H1 (cell line): Measurements from ENCODE around the gene GNAS. TPM values are rescaled to one million over a fixed set of nuclear protein-coding genes. Genes with fewer than 3 reads are reported as not detected.

Source experiments
- CTCF ChIA-PET: fragments of 300-600 bp; sonication (Branson Sonifier 250); formaldehyde crosslinking; loops from one replicate; lab custom pipeline; 2021; ENCODE audit not compliant: partially characterized antibody; lab: Charles Lee
- POLR2A ChIA-PET: fragments of 300-600 bp; sonication (Branson Sonifier 250); formaldehyde crosslinking; loops from one replicate; lab custom pipeline; 2021; ENCODE audit warnings: inconsistent platforms; ENCODE audit not compliant: partially characterized antibody; lab: Charles Lee
- DNase-seq, 2 experiments: peaks; one replicate each; pipeline versions ENCODE4 v3.0.0 to v3.0.0-alpha.2; 2010 to 2022; ENCODE audit warnings: low spot score in 2 of 2, low read depth in 1 of 2, mixed read lengths in 1 of 2
- FAIRE-seq: peaks from 2 replicates; lab custom pipeline; 2011; peaks lifted over from hg19 to GRCh38; lab: Jason Lieb, UNC
- H2AFZ ChIP-seq: 2 replicates; pipeline ENCODE4 v1.8.1; 2012; ENCODE audit warnings: low read length, inconsistent platforms
- H2AK5ac ChIP-seq: 2 replicates; pipeline ENCODE4 v1.6.1; 2013; ENCODE audit warnings: low read depth, low read length
- H2BK120ac ChIP-seq: replicated peaks from 2 replicates; pipeline ENCODE3; 2013; ENCODE audit warnings: low read depth, low read length, inconsistent platforms
- H2BK12ac ChIP-seq: 2 replicates; pipeline ENCODE4 v1.6.1; 2013; ENCODE audit warnings: low read depth, low read length
- H2BK15ac ChIP-seq: 2 replicates; pipeline ENCODE4 v1.6.1; 2013; ENCODE audit warnings: low read length
- H2BK20ac ChIP-seq: 2 replicates; pipeline ENCODE4 v1.6.1; 2013; ENCODE audit warnings: low read length
- H2BK5ac ChIP-seq: 2 replicates; pipeline ENCODE4 v1.6.1; 2013; ENCODE audit warnings: low read depth, low read length
- H3K14ac ChIP-seq: 2 replicates; pipeline ENCODE4 v1.6.1; 2013; ENCODE audit warnings: inconsistent platforms; ENCODE audit not compliant: insufficient read length
- H3K18ac ChIP-seq: 2 replicates; pipeline ENCODE4 v1.6.1; 2013; ENCODE audit warnings: low read length; ENCODE audit errors: extremely low read depth
- H3K23ac ChIP-seq: 2 replicates; pipeline ENCODE4 v1.6.1; 2013; ENCODE audit warnings: inconsistent platforms; ENCODE audit not compliant: insufficient read length
- H3K23me2 ChIP-seq: 2 replicates; pipeline ENCODE4 v1.6.1; 2013; ENCODE audit warnings: low read depth, low read length
- H3K27ac ChIP-seq: 2 replicates; pipeline ENCODE4 v1.6.1; 2011; ENCODE audit warnings: low read depth, low read length, inconsistent platforms
- H3K27me3 ChIP-seq, 4 experiments: replicated peaks in 1 of 4; 1 replicate in 1 of 4; 2 replicates in 3 of 4; pipeline versions ENCODE4 v1.6.1 to v1.8.1; 2011 to 2013; ENCODE audit warnings: low read length in 3 of 4, mild to moderate bottlenecking in 3 of 4, inconsistent platforms in 2 of 4, mixed read lengths in 2 of 4, moderate library complexity in 1 of 4; ENCODE audit not compliant: control insufficient read depth in 3 of 4, insufficient read depth in 3 of 4; ENCODE audit errors: extremely low read depth in 1 of 4
- H3K36me3 ChIP-seq, 4 experiments: 2 replicates each; pipeline versions ENCODE4 v1.6.1 to v1.8.1; 2011 to 2013; ENCODE audit warnings: mild to moderate bottlenecking in 4 of 4, low read length in 3 of 4, moderate library complexity in 2 of 4, control low read depth in 1 of 4, inconsistent platforms in 1 of 4; ENCODE audit not compliant: insufficient read depth in 4 of 4, control insufficient read depth in 2 of 4
- H3K4ac ChIP-seq: replicated peaks from 2 replicates; pipeline ENCODE3; 2013; ENCODE audit warnings: low read length, low read depth, mixed read lengths, inconsistent platforms; ENCODE audit not compliant: insufficient read length
- H3K4me1 ChIP-seq, 4 experiments: replicated peaks in 1 of 4; 1 replicate in 1 of 4; 2 replicates in 3 of 4; pipeline versions ENCODE4 v1.6.1 to v1.8.1; 2011 to 2013; ENCODE audit warnings: low read length in 3 of 4, inconsistent platforms in 2 of 4, mixed read lengths in 1 of 4; ENCODE audit not compliant: insufficient read depth in 4 of 4, control insufficient read depth in 3 of 4
- H3K4me2 ChIP-seq, 2 experiments: 2 replicates each; pipeline versions ENCODE4 v1.6.1 to v1.8.1; 2011 to 2013; ENCODE audit warnings: low read depth in 2 of 2, low read length in 2 of 2, control low read depth in 1 of 2, inconsistent platforms in 1 of 2, mild to moderate bottlenecking in 1 of 2; ENCODE audit not compliant: insufficient read depth in 1 of 2
- H3K4me3 ChIP-seq, 4 experiments: fragments of 200-600, 300-600 bp in 1 of 4; sonication (generic), shearing (Covaris generic), sonication (Bioruptor Twin) in 1 of 4; 2 replicates each; pipeline versions ENCODE4 v1.5.1 to v1.8.1; 2011 to 2016; ENCODE audit warnings: low read length in 4 of 4, low read depth in 3 of 4, control low read depth in 2 of 4, inconsistent platforms in 2 of 4, mild to moderate bottlenecking in 2 of 4, mixed read lengths in 1 of 4, moderate library complexity in 1 of 4; ENCODE audit not compliant: insufficient read depth in 2 of 4; ENCODE audit errors: extremely low read depth in 1 of 4
- H3K56ac ChIP-seq: replicated peaks from 2 replicates; pipeline ENCODE3; 2013; ENCODE audit warnings: low read depth, mild to moderate bottlenecking, mixed read lengths, low read length, inconsistent platforms; ENCODE audit not compliant: insufficient read length
- H3K79me1 ChIP-seq: 2 replicates; pipeline ENCODE4 v1.6.1; 2013; ENCODE audit warnings: low read depth, low read length, control low read depth
- H3K79me2 ChIP-seq, 2 experiments: 2 replicates each; pipeline versions ENCODE4 v1.6.1 to v1.8.1; 2012 to 2013; ENCODE audit warnings: low read length in 2 of 2, mild to moderate bottlenecking in 2 of 2, inconsistent platforms in 1 of 2; ENCODE audit not compliant: insufficient read depth in 2 of 2, control insufficient read depth in 1 of 2
- H3K9ac ChIP-seq, 4 experiments: replicated peaks in 1 of 4; 1 replicate in 1 of 4; 2 replicates in 3 of 4; pipeline versions ENCODE4 v1.6.1 to v1.8.1; 2011 to 2013; ENCODE audit warnings: low read depth in 3 of 4, low read length in 3 of 4, control low read depth in 2 of 4, mild to moderate bottlenecking in 2 of 4, moderate library complexity in 2 of 4, inconsistent platforms in 1 of 4; ENCODE audit errors: extremely low read depth in 1 of 4
- H3K9me3 ChIP-seq, 2 experiments: 2 replicates each; pipeline versions ENCODE4 v1.6.1 to v1.8.1; 2012 to 2013; ENCODE audit warnings: mild to moderate bottlenecking in 2 of 2, moderate library complexity in 2 of 2, control low read depth in 1 of 2, inconsistent platforms in 1 of 2, low read depth in 1 of 2, low read length in 1 of 2, mixed read lengths in 1 of 2; ENCODE audit not compliant: insufficient read depth in 2 of 2
- H4K20me1 ChIP-seq, 2 experiments: replicated peaks in 1 of 2; 2 replicates each; pipeline versions ENCODE3 to v1.8.1; 2011 to 2013; ENCODE audit warnings: inconsistent platforms in 2 of 2, low read length in 2 of 2, mild to moderate bottlenecking in 1 of 2; ENCODE audit not compliant: insufficient read depth in 2 of 2, control insufficient read depth in 1 of 2
- H4K5ac ChIP-seq: 2 replicates; pipeline ENCODE4 v1.6.1; 2013; ENCODE audit warnings: low read length, low read depth, mixed read lengths, inconsistent platforms; ENCODE audit not compliant: insufficient read length
- H4K8ac ChIP-seq: 2 replicates; pipeline ENCODE4 v1.8.0; 2013; ENCODE audit warnings: mild to moderate bottlenecking, moderate library complexity, low read length, inconsistent platforms; ENCODE audit not compliant: insufficient read depth; ENCODE audit errors: extremely low read depth
- H4K91ac ChIP-seq: replicated peaks from 2 replicates; pipeline ENCODE3; 2013; ENCODE audit warnings: low read length, mixed read lengths, inconsistent platforms; ENCODE audit not compliant: insufficient read length
- ASH2L ChIP-seq: fragments of 200-600, 300-600 bp; sonication (generic); IDR thresholded peaks from one replicate; pipeline ENCODE4 v1.7.1; 2017; ENCODE audit warnings: low read length
- BCL11A ChIP-seq, 2 experiments: IDR thresholded peaks; one replicate each; pipeline ENCODE4 v1.6.1; 2011; ENCODE audit warnings: low read depth in 2 of 2, low read length in 2 of 2, mild to moderate bottlenecking in 2 of 2
- BRCA1 ChIP-seq: IDR thresholded peaks from 2 replicates; pipeline ENCODE4 v1.6.1; 2012; ENCODE audit warnings: low read depth, low read length, improper control_type of control experiment
- CEBPB ChIP-seq: IDR thresholded peaks from 2 replicates; pipeline ENCODE4 v1.6.1; 2012; ENCODE audit warnings: low read depth, low read length
- CHD1 ChIP-seq: IDR thresholded peaks from 2 replicates; pipeline ENCODE4 v1.6.1; 2012; ENCODE audit warnings: low read depth, low read length, improper control_type of control experiment
- FOSL1 ChIP-seq: IDR thresholded peaks from 2 replicates; pipeline ENCODE4 v1.6.1; 2011; ENCODE audit warnings: mild to moderate bottlenecking, low read depth, low read length, moderate library complexity; ENCODE audit not compliant: insufficient read depth
- HDAC2 ChIP-seq, 2 experiments: fragments of 300-600 bp in 1 of 2; sonication (generic) in 1 of 2; IDR thresholded peaks; 2 replicates each; pipeline ENCODE4 v1.6.1; 2011 to 2012; ENCODE audit warnings: low read depth in 2 of 2, low read length in 2 of 2, mild to moderate bottlenecking in 2 of 2, moderate library complexity in 2 of 2, borderline replicate concordance in 1 of 2, inconsistent platforms in 1 of 2
- JUND ChIP-seq: IDR thresholded peaks from 2 replicates; pipeline ENCODE4 v1.6.1; 2011; ENCODE audit warnings: mild to moderate bottlenecking, improper control_type of control experiment, low read length
- MAFK ChIP-seq: IDR thresholded peaks from 2 replicates; pipeline ENCODE4 v1.6.1; 2012; ENCODE audit warnings: low read depth, mild to moderate bottlenecking, improper control_type of control experiment, low read length
- RBBP5 ChIP-seq: IDR thresholded peaks from 2 replicates; pipeline ENCODE4 v1.7.1; 2012; ENCODE audit warnings: low read depth, mild to moderate bottlenecking, inconsistent platforms, low read length, moderate library complexity, borderline replicate concordance
- SIN3A ChIP-seq, 2 experiments: IDR thresholded peaks in 1 of 2; conservative IDR thresholded peaks in 1 of 2; 2 replicates each; pipeline ENCODE4 v1.6.1; 2011 to 2012; ENCODE audit warnings: low read length in 2 of 2, improper control_type of control experiment in 1 of 2, low read depth in 1 of 2, mild to moderate bottlenecking in 1 of 2
- SIX5 ChIP-seq: IDR thresholded peaks from 2 replicates; pipeline ENCODE4 v1.6.1; 2011; ENCODE audit warnings: mild to moderate bottlenecking, low read depth, low read length
- SUZ12 ChIP-seq: fragments of 200-600 bp; sonication (generic); IDR thresholded peaks from 2 replicates; pipeline ENCODE4 v1.6.1; 2012; ENCODE audit warnings: mild to moderate bottlenecking, inconsistent platforms, low read length, moderate library complexity, mixed read lengths
- TAF1 ChIP-seq: IDR thresholded peaks from 2 replicates; pipeline ENCODE4 v1.6.1; 2011; ENCODE audit warnings: mild to moderate bottlenecking, low read depth, low read length
- TBP ChIP-seq: IDR thresholded peaks from 2 replicates; pipeline ENCODE4 v1.6.1; 2011; ENCODE audit warnings: low read depth, low read length, improper control_type of control experiment
- WGBS, 2 experiments: shearing (Covaris generic) in 1 of 2; methylation state at CpG; one replicate each; pipeline versions ENCODE4 v1.1.6 to v1.1.7; 2013 to 2015; ENCODE audit warnings: low lambda C conversion rate in 2 of 2, mixed read lengths in 2 of 2, inconsistent platforms in 1 of 2, low coverage in 1 of 2, missing lambda C conversion rate in 1 of 2; ENCODE audit not compliant: insufficient replicate concordance in 2 of 2, insufficient coverage in 1 of 2, insufficient read length in 1 of 2; ENCODE audit errors: extremely low coverage in 1 of 2, missing lambda C conversion rate in 1 of 2; 5-methylcytosine and 5-hydroxymethylcytosine counted together
- polyA plus RNA-seq, 7 experiments: library from polyadenylated mRNA; depleted of rRNA in 3 of 7; stranded (reverse) in 5 of 7; unstranded in 2 of 7; fragments of >200 nt in 5 of 7; fragments of 200-250 nt in 2 of 7; gene quantifications; 1 replicate in 5 of 7; 2 replicates in 1 of 7; 4 replicates in 1 of 7; pipeline versions ENCODE4 v1.2.1 to v1.2.3, GENCODE V29; 2011 to 2013; ENCODE audit warnings: missing spikeins in 2 of 7, mixed read lengths in 2 of 7
- total RNA-seq: library from RNA; stranded (reverse); fragmentation: NEBNext Ultra II Directional; extraction: Animal tissue kit (Norgen Biotek cat#: 25700); gene quantifications from 2 replicates; pipeline ENCODE4 v1.2.1, GENCODE V29; 2021

The GNAS gene
- total and polyA plus RNA-seq, 2 of the 8 experiments (the other 6 are each of a cell fraction or from before 2014, with no cell fraction given): 989 to 1,613 TPM

GRCh38 chr20:58959652-58960051, 107.1 kb downstream of the GNAS start:
- no peak overlapping the region for H3K4me3 ChIP-seq
- no peak overlapping the region for H4K5ac ChIP-seq
- H3K9me3 ChIP-seq: no peaks in the 10 kb centered on the region
- no peaks in the 10 kb centered on the region for H4K20me1 ChIP-seq
- H2BK15ac ChIP-seq: no peak overlapping the region
- H3K36me3 ChIP-seq: no peaks in the 10 kb centered on the region
- POLR2A ChIA-PET: interaction anchor here (1.7 kb wide), 1 partner anchor 19 kb away, joined by 3 read pairs; no protein-coding TSS in a partner anchor
- H3K14ac ChIP-seq: no peak overlapping the region
- H2AK5ac ChIP-seq: no peak overlapping the region
- no peak overlapping the region for H2BK20ac ChIP-seq
- H3K27ac ChIP-seq: no peak overlapping the region
- no peaks in the 10 kb centered on the region for H3K4me1 ChIP-seq
- no peaks in the 10 kb centered on the region for H3K79me1 ChIP-seq
- H3K9ac ChIP-seq: peak overlapping the region in 1 of 4 experiments; percentile 22; a peak in 2 of 7 replicates
- no peak overlapping the region for H3K56ac ChIP-seq
- H3K4me2 ChIP-seq: no peak overlapping the region
- no peaks in the 10 kb centered on the region for H3K27me3 ChIP-seq
- no peak overlapping the region for H2BK120ac ChIP-seq
- no peak overlapping the region for H3K23ac ChIP-seq
- no peak overlapping the region for H4K91ac ChIP-seq
- no peak for FAIRE-seq
- 92% methylated on average over 6 of the region's 6 CpGs; no CpG with 5 or more reads in 1 of the 2 experiments for WGBS, 2 experiments
- peak overlapping the region; percentile 78; the same call in 1 of the 2 replicates for H2AFZ ChIP-seq
- DNase-seq: no peak
- H3K4ac ChIP-seq: no peak overlapping the region
- no peak overlapping the region for H3K18ac ChIP-seq
- no peak overlapping the region for H2BK5ac ChIP-seq
- CTCF ChIA-PET: interaction anchor here (1.0 to 1.3 kb wide), 2 partner anchors 9 to 248 kb away, joined by 3 to 6 read pairs; no protein-coding TSS in a partner anchor
- H2BK12ac ChIP-seq: no peak overlapping the region
- H3K79me2 ChIP-seq: no peaks in the 10 kb centered on the region
- no peak overlapping the region for H4K8ac ChIP-seq
- no peaks in the 10 kb centered on the region for H3K23me2 ChIP-seq
- TF ChIP-seq CEBPB: no peak
- no peak for TF ChIP-seq JUND
- no peak for TF ChIP-seq MAFK
- TF ChIP-seq SIN3A (conservative IDR thresholded peaks at IDR 0.05 in 1 of 2, IDR thresholded peaks at IDR 0.05 in 1 of 2; ENCODE audit: low read depth in 1 of 2, low read length in 2 of 2): no peak
- no peak for TF ChIP-seq TAF1
- TF ChIP-seq TBP: no peak
- TF ChIP-seq FOSL1: no peak
- no peak for TF ChIP-seq BRCA1
- no peak for TF ChIP-seq RBBP5
- no peak for TF ChIP-seq HDAC2 (IDR thresholded peaks at IDR 0.05; ENCODE audit: borderline replicate concordance in 1 of 2, low read depth in 2 of 2, low read length in 2 of 2)
- no peak for TF ChIP-seq SIX5
- no peak for TF ChIP-seq CHD1
- TF ChIP-seq SUZ12: no peak
- TF ChIP-seq ASH2L: no peak
- no peak for TF ChIP-seq BCL11A (IDR thresholded peaks at IDR 0.05; ENCODE audit: low read depth in 2 of 2, low read length in 2 of 2)
